ENCODE results near the gene NOL3. TPM values are rescaled to one million over a fixed set of nuclear protein-coding genes. Genes with fewer than 3 reads are reported as not detected.
A peak's percentile ranks its signal among the peaks of the same experiment; 100 is the strongest.

Gene NOL3
- total and polyA plus RNA-seq, 9 of the 15 experiments (the other 6 are each of a cell fraction or from before 2014, with no cell fraction given) = 0.45 to 14.0 (median 5.4) TPM

- peak in 1 of 3 experiments; percentile 43 for TF ChIP-seq YY1 (IDR thresholded peaks at IDR 0.05; ENCODE audit: borderline replicate concordance in 1 of 3, control insufficient read depth in 1 of 3, extremely low read depth in 1 of 3, insufficient read depth in 3 of 3, insufficient read length in 1 of 3, insufficient replicate concordance in 2 of 3, low read depth in 1 of 3, low read length in 2 of 3)
- no peak for TF ChIP-seq NELFE (IDR thresholded peaks at IDR 0.05; ENCODE audit: insufficient read depth, insufficient read length)
- no peak for TF ChIP-seq PPARD (CRISPR knock-in tag; IDR thresholded peaks at IDR 0.05)
- TF ChIP-seq STAG1 (CRISPR knock-in tag; IDR thresholded peaks at IDR 0.05; ENCODE audit: borderline replicate concordance) = no peak
- no peak for TF ChIP-seq HIVEP1 (CRISPR knock-in tag; IDR thresholded peaks at IDR 0.05)
- TF ChIP-seq SMARCA4 (IDR thresholded peaks at IDR 0.05) = peak; percentile 84
- TF ChIP-seq ETV5 (CRISPR knock-in tag; IDR thresholded peaks at IDR 0.05; ENCODE audit: low read depth) = no peak
- no peak for TF ChIP-seq E2F3 (CRISPR knock-in tag; IDR thresholded peaks at IDR 0.05)
- TF ChIP-seq TEAD4 (IDR thresholded peaks at IDR 0.05; ENCODE audit: low read length) = peak; percentile 28; the same call in 1 of the 2 replicates
- TF ChIP-seq TEAD4 (CRISPR knock-in tag; IDR thresholded peaks at IDR 0.05; ENCODE audit: borderline replicate concordance) = no peak
- no peak for TF ChIP-seq RCOR1 (IDR thresholded peaks at IDR 0.05; ENCODE audit: borderline replicate concordance in 1 of 2, low read depth in 2 of 2, low read length in 2 of 2)
- no peak for TF ChIP-seq TAF1 (IDR thresholded peaks at IDR 0.05; ENCODE audit: control insufficient read depth, extremely low read depth, insufficient read depth, low read length, severe bottlenecking)
- no peak for TF ChIP-seq NR4A1 (CRISPR knock-in tag; IDR thresholded peaks at IDR 0.05)
- TF ChIP-seq NR4A1 (tag; IDR thresholded peaks at IDR 0.05) = no peak
- no peak for TF ChIP-seq RAD21 (CRISPR knock-in tag; conservative IDR thresholded peaks at IDR 0.05 in 1 of 2, IDR thresholded peaks at IDR 0.05 in 1 of 2)
- TF ChIP-seq FOS (IDR thresholded peaks at IDR 0.05; ENCODE audit: extremely low read depth, insufficient read length) = peak; percentile 14
- TF ChIP-seq ZNF431 (CRISPR knock-in tag; IDR thresholded peaks at IDR 0.05) = no peak
- no peak for TF ChIP-seq MCM3 (IDR thresholded peaks at IDR 0.05)
- no peak for TF ChIP-seq THRB (CRISPR knock-in tag; conservative IDR thresholded peaks at IDR 0.05)
- TF ChIP-seq CBFA2T3 (IDR thresholded peaks at IDR 0.05) = peak; percentile 87
- no peak for TF ChIP-seq MLLT1 (IDR thresholded peaks at IDR 0.05)
- no peak for TF ChIP-seq PURB (CRISPR knock-in tag; IDR thresholded peaks at IDR 0.05; ENCODE audit: low read depth)
- 0 out of 2 replicates have a peak, but pooled peaks have one; percentile 36 for TF ChIP-seq ZNF395 (CRISPR knock-in tag; IDR thresholded peaks at IDR 0.05)
- TF ChIP-seq FOXK2 (conservative IDR thresholded peaks at IDR 0.05 in 1 of 2, IDR thresholded peaks at IDR 0.05 in 1 of 2; ENCODE audit: low read depth in 2 of 2) = peak; percentile 43 to 68; a peak in 1 of 4 replicates
Measured at GRCh38 chr16:67190448-67191399, 20.4 kb downstream of the NOL3 start (continued).
